ENCODE measurements around the gene DCTN4.

GRCh38 chr5:150661086-150661485 lies 97.7 kb downstream of the DCTN4 start, which contains the start of gene MYOZ3:
- TF ChIP-seq GATA2 (IDR thresholded peaks at IDR 0.05; ENCODE audit: low read depth, low read length): no peak
- no peak for TF ChIP-seq GATA3 (IDR thresholded peaks at IDR 0.05; ENCODE audit: low read depth, low read length)

Data from SH-SY5Y (cell line).